IMR-90 (cell line): ENCODE data around the gene MYO1H. TPM values are rescaled to one million over a fixed set of nuclear protein-coding genes. Genes with fewer than 3 reads are reported as not detected.
A peak's percentile ranks its signal among the peaks of the same experiment; 100 is the strongest.

Experiments used
- ATAC-seq: fragments of 200-7000 bp; cut with Tn5 transposase; 2 replicates; pipeline ENCODE4 v1.9.1; 2020; ENCODE audit warnings: low read depth, mild to moderate bottlenecking, moderate library complexity
- BruUV-seq: library from RNA; stranded (reverse); fragments of 400-500 nt; replicated peaks from 2 replicates; lab custom pipeline; 2021; lab: Mats Ljungman, UMichigan
- CTCF ChIA-PET: fragments of 300-600 bp; formaldehyde crosslinking; extraction: SDS; loops from one replicate; lab custom pipeline; 2021; ENCODE audit warnings: antibody characterized with exemption; lab: Yijun Ruan, JAX
- POLR2A ChIA-PET: fragments of 300-600 bp; sonication (Branson Sonifier 250); formaldehyde crosslinking; loops from one replicate; lab custom pipeline; 2022; ENCODE audit warnings: antibody characterized with exemption; ENCODE audit not compliant: unreplicated experiment; lab: Charles Lee
- DNase-seq: peaks from one replicate; pipeline ENCODE4 v3.0.0; 2013
- H2AFZ ChIP-seq: replicated peaks from 2 replicates; pipeline ENCODE3; 2013; ENCODE audit warnings: low read length, mild to moderate bottlenecking; ENCODE audit not compliant: poor library complexity
- H2AK5ac ChIP-seq: 2 replicates; pipeline ENCODE4 v1.6.1; 2013; ENCODE audit warnings: low read depth, low read length, inconsistent platforms
- H2AK9ac ChIP-seq: replicated peaks from 2 replicates; pipeline ENCODE3; 2013; ENCODE audit warnings: mild to moderate bottlenecking, low read depth, low read length, moderate library complexity; ENCODE audit not compliant: poor library complexity
- H2BK120ac ChIP-seq: 2 replicates; pipeline ENCODE4 v1.6.1; 2013; ENCODE audit warnings: low read depth, low read length, inconsistent platforms
- H2BK15ac ChIP-seq: 3 replicates; pipeline ENCODE4 v1.6.1; 2013; ENCODE audit warnings: low read depth, low read length, inconsistent platforms
- H2BK20ac ChIP-seq: 2 replicates; pipeline ENCODE4 v1.6.1; 2013; ENCODE audit warnings: low read depth, mild to moderate bottlenecking, inconsistent platforms, low read length, moderate library complexity
- H2BK5ac ChIP-seq: 2 replicates; pipeline ENCODE4 v1.6.1; 2013; ENCODE audit warnings: mild to moderate bottlenecking, low read depth, low read length, inconsistent platforms; ENCODE audit not compliant: poor library complexity, severe bottlenecking
- H3K14ac ChIP-seq: replicated peaks from 2 replicates; pipeline ENCODE4 v1.6.1; 2013; ENCODE audit warnings: low read depth, low read length, inconsistent platforms
- H3K18ac ChIP-seq: 2 replicates; pipeline ENCODE4 v1.6.1; 2013; ENCODE audit warnings: low read depth, low read length, control low read depth
- H3K23ac ChIP-seq: 2 replicates; pipeline ENCODE4 v1.6.1; 2013; ENCODE audit warnings: low read depth, low read length, inconsistent platforms
- H3K27ac ChIP-seq: 2 replicates; pipeline ENCODE4 v1.5.1; 2013; ENCODE audit warnings: mild to moderate bottlenecking, control low read depth, low read length; ENCODE audit not compliant: insufficient read depth
- H3K27me3 ChIP-seq: 2 replicates; pipeline ENCODE4 v1.6.1; 2013; ENCODE audit warnings: low read length; ENCODE audit not compliant: control insufficient read depth, insufficient read depth
- H3K36me3 ChIP-seq: 2 replicates; pipeline ENCODE4 v1.6.1; 2013; ENCODE audit warnings: low read length, mixed read lengths; ENCODE audit not compliant: control insufficient read depth, insufficient read depth
- H3K4ac ChIP-seq: 2 replicates; pipeline ENCODE4 v1.6.1; 2013; ENCODE audit warnings: low read depth, low read length, inconsistent platforms
- H3K4me1 ChIP-seq: 2 replicates; pipeline ENCODE4 v1.6.1; 2013; ENCODE audit warnings: low read length, mixed read lengths; ENCODE audit not compliant: control insufficient read depth, insufficient read depth
- H3K4me2 ChIP-seq: 2 replicates; pipeline ENCODE4 v1.6.1; 2013; ENCODE audit warnings: low read depth, mild to moderate bottlenecking, control low read depth, low read length, moderate library complexity
- H3K4me3 ChIP-seq: 2 replicates; pipeline ENCODE4 v1.5.1; 2013; ENCODE audit warnings: low read depth, mild to moderate bottlenecking, control low read depth, low read length, moderate library complexity; ENCODE audit not compliant: insufficient read depth
- H3K56ac ChIP-seq: 2 replicates; pipeline ENCODE4 v1.6.1; 2013; ENCODE audit warnings: low read length, inconsistent platforms; ENCODE audit not compliant: insufficient read depth; ENCODE audit errors: extremely low read depth
- H3K79me1 ChIP-seq, 2 experiments: 2 replicates each; pipeline ENCODE4 v1.6.1; 2013; ENCODE audit warnings: low read length in 2 of 2, inconsistent platforms in 1 of 2, low read depth in 1 of 2
- H3K9ac ChIP-seq: 2 replicates; pipeline ENCODE4 v1.6.1; 2013; ENCODE audit warnings: low read depth, low read length, control low read depth
- H3K9me1 ChIP-seq: 2 replicates; pipeline ENCODE4 v1.6.1; 2013; ENCODE audit warnings: low read length, inconsistent platforms; ENCODE audit not compliant: insufficient read depth
- H3K9me3 ChIP-seq: 2 replicates; pipeline ENCODE4 v1.6.1; 2013; ENCODE audit warnings: low read length; ENCODE audit not compliant: control insufficient read depth, insufficient read depth
- H4K20me1 ChIP-seq: 2 replicates; pipeline ENCODE4 v1.6.1; 2013; ENCODE audit warnings: low read length, inconsistent platforms; ENCODE audit not compliant: insufficient read depth
- H4K5ac ChIP-seq: 2 replicates; pipeline ENCODE4 v1.6.1; 2013; ENCODE audit warnings: mild to moderate bottlenecking, low read depth, low read length, control low read depth
- H4K8ac ChIP-seq, 2 experiments: 2 replicates each; pipeline ENCODE4 v1.6.1; 2013; ENCODE audit warnings: low read depth in 2 of 2, low read length in 2 of 2, control low read depth in 1 of 2, inconsistent platforms in 1 of 2
- H4K91ac ChIP-seq: 2 replicates; pipeline ENCODE4 v1.6.1; 2013; ENCODE audit warnings: low read depth, low read length, inconsistent platforms; ENCODE audit not compliant: insufficient read depth
- BHLHE40 ChIP-seq: fragments of 150-350 bp; IDR thresholded peaks from 2 replicates; pipeline ENCODE4 v1.6.1; 2016; ENCODE audit warnings: mild to moderate bottlenecking, low read depth, low read length
- CEBPB ChIP-seq: IDR thresholded peaks from 2 replicates; pipeline ENCODE4 v1.6.1; 2012; ENCODE audit warnings: low read depth, low read length, improper control_type of control experiment
- CHD1 ChIP-seq: IDR thresholded peaks from 2 replicates; pipeline ENCODE4 v1.6.1; 2012; ENCODE audit warnings: low read depth, low read length, improper control_type of control experiment
- CTCF ChIP-seq: conservative IDR thresholded peaks from 2 replicates; pipeline ENCODE4 v1.5.1; 2012; ENCODE audit warnings: mild to moderate bottlenecking, low read depth, low read length, improper control_type of control experiment
- ELK1 ChIP-seq: fragments of 150-350 bp; IDR thresholded peaks from 2 replicates; pipeline ENCODE4 v1.6.1; 2016; ENCODE audit warnings: low read depth, mild to moderate bottlenecking, low read length, moderate library complexity, borderline replicate concordance
- FOS ChIP-seq: fragments of 150-350 bp; IDR thresholded peaks from 2 replicates; pipeline ENCODE4 v1.6.1; 2016; ENCODE audit warnings: low read depth, low read length
- MAFK ChIP-seq: IDR thresholded peaks from 2 replicates; pipeline ENCODE4 v1.6.1; 2012; ENCODE audit warnings: low read depth, low read length, improper control_type of control experiment
- MAZ ChIP-seq: IDR thresholded peaks from 2 replicates; pipeline ENCODE4 v1.6.1; 2012; ENCODE audit warnings: low read depth, mild to moderate bottlenecking, low read length, improper control_type of control experiment, moderate library complexity, borderline replicate concordance
- MXI1 ChIP-seq: IDR thresholded peaks from 2 replicates; pipeline ENCODE4 v1.6.1; 2012; ENCODE audit warnings: low read depth, mild to moderate bottlenecking, low read length, moderate library complexity, borderline replicate concordance
- NFE2L2 ChIP-seq: fragments of 150-350 bp; IDR thresholded peaks from 2 replicates; pipeline ENCODE4 v1.6.1; 2016; ENCODE audit warnings: low read depth, mild to moderate bottlenecking, low read length
- POLR2A ChIP-seq: IDR thresholded peaks from 2 replicates; pipeline ENCODE4 v1.6.1; 2012; ENCODE audit warnings: mild to moderate bottlenecking, low read depth, low read length
- RAD21 ChIP-seq: IDR thresholded peaks from 2 replicates; pipeline ENCODE4 v1.6.1; 2012; ENCODE audit warnings: low read length, improper control_type of control experiment
- RCOR1 ChIP-seq: IDR thresholded peaks from 2 replicates; pipeline ENCODE4 v1.6.1; 2012; ENCODE audit warnings: mild to moderate bottlenecking, low read length, improper control_type of control experiment; ENCODE audit not compliant: insufficient replicate concordance
- SMC3 ChIP-seq: fragments of 150-350 bp; IDR thresholded peaks from 2 replicates; pipeline ENCODE4 v1.6.1; 2016; ENCODE audit warnings: low read depth, mild to moderate bottlenecking, antibody characterized with exemption, low read length, moderate library complexity
- WGBS, 2 experiments: methylation state at CpG; one replicate each; pipeline versions ENCODE4 v1.1.5 to v1.1.7; 2013; ENCODE audit warnings: missing lambda C conversion rate in 2 of 2; ENCODE audit not compliant: insufficient read length in 1 of 2; ENCODE audit errors: extremely low coverage in 2 of 2; 5-methylcytosine and 5-hydroxymethylcytosine counted together
- dilution Hi-C: fragments of 300-500 bp; cut with HindIII; formaldehyde crosslinking; loops from one replicate; pipeline ENCODE4 v1.14.3; 2018; ENCODE audit warnings: low sequenced_read_pairs; ENCODE audit not compliant: unreplicated experiment
- in situ Hi-C: fragments of 300-500 bp; cut with MboI; formaldehyde crosslinking; loops from 3 replicates; pipeline ENCODE4 v1.14.3; 2019; ENCODE audit warnings: low sequenced_read_pairs, inconsistent platforms, mixed read lengths
- intact Hi-C: fragments of 100-400 bp; cut with micrococcal nuclease; formaldehyde crosslinking; loops from 2 replicates; pipeline ENCODE4 v1.10.0; 2022
- polyA plus RNA-seq, 3 experiments: library from polyadenylated mRNA; depleted of rRNA; stranded (reverse); fragments of >200 nt; gene quantifications; 2 replicates each; pipeline ENCODE4 v1.2.3, GENCODE V29; 2012; ENCODE audit warnings: low replicate concordance in 1 of 3
- total RNA-seq: library from RNA; depleted of rRNA; stranded (reverse); fragments of >200 nt; gene quantifications from 2 replicates; pipeline ENCODE4 v1.2.3, GENCODE V29; 2012

MYO1H gene
- total and polyA plus RNA-seq, 2 of the 4 experiments (the other 2 are of a cell fraction) = not detected

- in situ Hi-C loops (no loop called here), dilution Hi-C loops (no loop called here), intact Hi-C loops (no loop called here)
- Histone ChIP-seq H3K9me3 (no peaks in the 10 kb centered on the region), H3K27me3 (no peaks in the 10 kb centered on the region), H2AK9ac (no peak overlapping the region), H3K4ac (no peak overlapping the region), H2AFZ (no peak overlapping the region), H3K56ac (no peak overlapping the region), H4K91ac (no peak overlapping the region), H3K14ac (no peak overlapping the region), H3K27ac (no peak overlapping the region), H3K4me1 (peaks cover 10% of the 10 kb centered on the region), H3K9ac (no peak overlapping the region), H3K79me1 (peaks cover 27 to 59% of the 10 kb centered on the region in 2 experiments), H3K36me3 (peaks cover 34% of the 10 kb centered on the region), H2BK120ac (no peak overlapping the region), H4K8ac (no peak overlapping the region), H2AK5ac (no peak overlapping the region), H4K5ac (peak overlapping the region; percentile 22; the same call in 1 of the 2 replicates), H4K20me1 (peaks cover 30% of the 10 kb centered on the region), H3K9me1 (peaks cover 19% of the 10 kb centered on the region), H2BK5ac (peak overlapping the region; percentile 57), H3K23ac (no peak overlapping the region; the same call in 1 of the 2 replicates), H3K18ac (no peak overlapping the region), H3K4me2 (no peak overlapping the region), H2BK15ac (no peak overlapping the region), H2BK20ac (no peak overlapping the region), H3K4me3 (no peak overlapping the region)
- peak; percentile 30; the same call in 1 of the 2 replicates for ATAC-seq
- BruUV-seq = no TSS peak
- TF ChIP-seq MAZ (no peak), SMC3 (no peak), CEBPB (no peak), MXI1 (no peak), MAFK (no peak), RCOR1 (no peak), POLR2A (no peak), CHD1 (no peak), CTCF (no peak), FOS (no peak), NFE2L2 (no peak), RAD21 (no peak), ELK1 (no peak), BHLHE40 (no peak)
- WGBS, 2 experiments = no CpG with 5 or more reads among the region's 2 CpGs
- DNase-seq = peak; percentile 61
- CTCF ChIA-PET = interaction anchor here (1.0 kb wide), 1 partner anchor 17 kb away, joined by 4 read pairs; no protein-coding TSS in a partner anchor
- POLR2A ChIA-PET = no interaction called here
These were observed 97.5 kb downstream of the MYO1H start for GRCh38 chr12:109445191-109445609.
